Lung microvascular endothelial cell (primary cell): Measurements from ENCODE around the gene BBOX1. TPM values are rescaled to one million over a fixed set of nuclear protein-coding genes. Genes with fewer than 3 reads are reported as not detected.
"Not testable (repeated sequence)": the region's sequence is repeated elsewhere in the genome, so short reads cannot be mapped to it uniquely, and the experiment has no call there.

ENCODE experiments used
- DNase-seq, 2 donors: peaks; one replicate each; pipeline versions ENCODE4 v3.0.0 to v3.0.0-alpha.2; 2010; ENCODE audit warnings: low read depth in 2 of 2
- total RNA-seq: library from RNA; depleted of rRNA; stranded (reverse); fragments of >200 nt; gene quantifications from 2 replicates; pipeline ENCODE4 v1.2.1, GENCODE V29; 2014

The BBOX1 gene
- total RNA-seq, 1 donor from 2014 or later: not detected

GRCh38 chr11:27124514-27125264 lies 84.1 kb downstream of the BBOX1 start:
- no peak for DNase-seq

- no peak for DNase-seq
Measured at GRCh38 chr11:27129686-27130085, 89.1 kb downstream of the BBOX1 start.

- no peak for DNase-seq
Measured at GRCh38 chr11:27130806-27131205, 90.2 kb downstream of the BBOX1 start.

- not testable (repeated sequence) for DNase-seq
Measured at GRCh38 chr11:27135924-27136329, 95.3 kb downstream of the BBOX1 start.

- no peak for DNase-seq
Measured at GRCh38 chr11:27138716-27139115, 98.1 kb downstream of the BBOX1 start.

- DNase-seq: no peak
Measured at GRCh38 chr11:27139742-27140367, 99.2 kb downstream of the BBOX1 start.

- no peak for DNase-seq
Measured at GRCh38 chr11:27141576-27141975, 101.0 kb downstream of the BBOX1 start.

GRCh38 chr11:27147916-27148315 lies 107.3 kb downstream of the BBOX1 start:
- no peak for DNase-seq

- DNase-seq: no peak
Measured at GRCh38 chr11:27148506-27148905, 107.9 kb downstream of the BBOX1 start.

GRCh38 chr11:27150098-27150497 lies 109.5 kb downstream of the BBOX1 start:
- no peak for DNase-seq

GRCh38 chr11:27153136-27153535 lies 112.5 kb downstream of the BBOX1 start:
- no peak for DNase-seq

- peak; percentile 67 to 78 for DNase-seq
Measured at GRCh38 chr11:27158456-27159334, 118.1 kb downstream of the BBOX1 start.

- no peak for DNase-seq
Measured at GRCh38 chr11:27159335-27159679, 118.7 kb downstream of the BBOX1 start.

- no peak for DNase-seq
Measured at GRCh38 chr11:27161071-27161470, 120.5 kb downstream of the BBOX1 start.

GRCh38 chr11:27162237-27162636 lies 121.6 kb downstream of the BBOX1 start:
- DNase-seq: no peak

GRCh38 chr11:27166130-27166529 lies 125.5 kb downstream of the BBOX1 start:
- DNase-seq: no peak

- no peak for DNase-seq
Measured at GRCh38 chr11:27171376-27171958, 130.9 kb downstream of the BBOX1 start.

GRCh38 chr11:27173545-27173944 lies 132.9 kb downstream of the BBOX1 start:
- DNase-seq: no peak

- no peak for DNase-seq
Measured at GRCh38 chr11:27174021-27174420, 133.4 kb downstream of the BBOX1 start.

- no peak for DNase-seq
Measured at GRCh38 chr11:27174672-27175210, 134.1 kb downstream of the BBOX1 start.

GRCh38 chr11:27175562-27175961 lies 134.9 kb downstream of the BBOX1 start:
- not testable (repeated sequence) for DNase-seq
